HepG2 (cell line): ENCODE results near the gene PTX4. TPM values are rescaled to one million over a fixed set of nuclear protein-coding genes. Genes with fewer than 3 reads are reported as not detected.

Source experiments
- ATAC-seq: fragments of 200-7000 bp; cut with Tn5 transposase; 3 replicates; pipeline ENCODE4 v1.9.1; 2020; ENCODE audit warnings: mild to moderate bottlenecking, moderate library complexity
- BruUV-seq: library from RNA; stranded (reverse); fragments of 400-500 nt; replicated peaks from 2 replicates; lab custom pipeline; 2021; lab: Mats Ljungman, UMichigan
- CTCF ChIA-PET: fragments of 300-600 bp; formaldehyde crosslinking; extraction: SDS; loops from one replicate; lab custom pipeline; 2021; ENCODE audit warnings: low total read pairs, inconsistent platforms, low intra/inter-chr PET ratio; lab: Yijun Ruan, JAX
- POLR2A ChIA-PET: fragments of 350-600 bp; sonication (Branson Sonifier 250); formaldehyde crosslinking; loops from one replicate; lab custom pipeline; 2020; ENCODE audit warnings: antibody characterized with exemption, inconsistent platforms; lab: Yijun Ruan, JAX
- DNase-seq: peaks from one replicate; pipeline ENCODE4 v3.0.0-alpha.2; 2015; ENCODE audit warnings: low spot score
- FAIRE-seq: peaks from 3 replicates; lab custom pipeline; 2011; peaks lifted over from hg19 to GRCh38; lab: Jason Lieb, UNC
- H2AFZ ChIP-seq: one replicate; pipeline ENCODE4 v1.6.1; 2011; ENCODE audit warnings: low read length, inconsistent platforms
- H3K27ac ChIP-seq: fragments of 300-600 bp; 3 replicates; pipeline ENCODE4 v1.8.0; 2011; ENCODE audit warnings: mixed run types, mild to moderate bottlenecking, mixed read lengths, low read length, inconsistent platforms; ENCODE audit not compliant: insufficient read depth; ENCODE audit errors: extremely low read length
- H3K27me3 ChIP-seq, 2 experiments: fragments of 200-600 bp in 1 of 2; 2 replicates in 1 of 2; 3 replicates in 1 of 2; pipeline versions ENCODE4 v1.6.0 to v1.8.0; 2011; ENCODE audit warnings: low read length in 2 of 2, mild to moderate bottlenecking in 2 of 2, moderate library complexity in 2 of 2, inconsistent platforms in 1 of 2; ENCODE audit not compliant: insufficient read depth in 2 of 2, control insufficient read depth in 1 of 2
- H3K36me3 ChIP-seq, 2 experiments: fragments of 200-600 bp in 1 of 2; replicated peaks in 1 of 2; 2 replicates in 1 of 2; 3 replicates in 1 of 2; pipeline versions ENCODE4 v1.5.1 to v1.8.0; 2011; ENCODE audit warnings: low read length in 2 of 2, inconsistent platforms in 1 of 2; ENCODE audit not compliant: insufficient read depth in 2 of 2, control insufficient read depth in 1 of 2
- H3K4me1 ChIP-seq: 2 replicates; pipeline ENCODE4 v1.5.1; 2012; ENCODE audit warnings: low read length, inconsistent platforms; ENCODE audit not compliant: insufficient read depth
- H3K4me2 ChIP-seq: 2 replicates; pipeline ENCODE4 v1.6.0; 2011; ENCODE audit warnings: low read depth, low read length, inconsistent platforms
- H3K4me3 ChIP-seq, 3 experiments: fragments of 200-600 bp in 1 of 3; sonication (generic), shearing (Covaris generic) in 1 of 3; replicated peaks in 1 of 3; 2 replicates each; pipeline ENCODE4 v1.5.1; 2011 to 2016; ENCODE audit warnings: low read length in 3 of 3, inconsistent platforms in 2 of 3, low read depth in 2 of 3, mild to moderate bottlenecking in 2 of 3, control low read depth in 1 of 3, mixed read lengths in 1 of 3; ENCODE audit not compliant: insufficient read depth in 1 of 3
- H3K79me2 ChIP-seq: one replicate; pipeline ENCODE4 v1.6.1; 2011; ENCODE audit warnings: low read length, inconsistent platforms; ENCODE audit not compliant: insufficient read depth
- H3K9ac ChIP-seq: 2 replicates; pipeline ENCODE4 v1.6.0; 2011; ENCODE audit warnings: mild to moderate bottlenecking, low read depth, low read length, inconsistent platforms; ENCODE audit not compliant: insufficient read depth
- H3K9me3 ChIP-seq: 2 replicates; pipeline ENCODE4 v1.5.1; 2012; ENCODE audit warnings: mild to moderate bottlenecking, low read length
- H4K20me1 ChIP-seq: 2 replicates; pipeline ENCODE4 v1.6.0; 2011; ENCODE audit warnings: inconsistent platforms, mild to moderate bottlenecking, low read length, moderate library complexity; ENCODE audit not compliant: insufficient read depth
- AKAP8 ChIP-seq: sonication (generic); formaldehyde crosslinking; IDR thresholded peaks from 2 replicates; pipeline ENCODE4 v1.5.1; 2020; ENCODE audit warnings: mild to moderate bottlenecking, missing genetic modification reagents
- DR1 ChIP-seq: sonication (generic); formaldehyde crosslinking; IDR thresholded peaks from 2 replicates; pipeline ENCODE4 v1.8.0; 2021; ENCODE audit warnings: mild to moderate bottlenecking, missing genetic modification reagents, inconsistent platforms
- HIVEP1 ChIP-seq: sonication (generic); formaldehyde crosslinking; IDR thresholded peaks from 2 replicates; pipeline ENCODE4 v1.4.0; 2020; ENCODE audit warnings: mild to moderate bottlenecking, missing genetic modification reagents
- MTA1 ChIP-seq: sonication (generic); formaldehyde crosslinking; IDR thresholded peaks from 2 replicates; pipeline ENCODE4 v1.4.0; 2020; ENCODE audit warnings: missing genetic modification reagents, mild to moderate bottlenecking, borderline replicate concordance
- ZNF17 ChIP-seq: sonication (generic); formaldehyde crosslinking; IDR thresholded peaks from 2 replicates; pipeline ENCODE4 v1.5.0; 2020; ENCODE audit warnings: mild to moderate bottlenecking, missing genetic modification reagents
- ZNF329 ChIP-seq: sonication (generic); formaldehyde crosslinking; IDR thresholded peaks from 2 replicates; pipeline ENCODE4 v1.9.0; 2021; ENCODE audit warnings: low read depth, mild to moderate bottlenecking, missing genetic modification reagents
- ZNF788 ChIP-seq: sonication (generic); formaldehyde crosslinking; IDR thresholded peaks from 2 replicates; pipeline ENCODE4 v1.5.0; 2020; ENCODE audit warnings: mild to moderate bottlenecking, missing genetic modification reagents, borderline replicate concordance
- WGBS: methylation state at CpG from one replicate; pipeline ENCODE4 v1.1.6; 2017; ENCODE audit warnings: low lambda C conversion rate; 5-methylcytosine and 5-hydroxymethylcytosine counted together
- in situ Hi-C: cut with HindIII; loops from 2 replicates; pipeline ENCODE4 v1.10.0; 2017; ENCODE audit warnings: low pct_unique_long_range_greater_than_20kb; ENCODE audit not compliant: extremely low pct_ligation_motif_present
- intact Hi-C: fragments of 100-400 bp; cut with micrococcal nuclease; formaldehyde crosslinking; loops from one replicate; pipeline ENCODE4 v1.10.0; 2022; ENCODE audit not compliant: unreplicated experiment
- polyA plus RNA-seq, 8 experiments: library from polyadenylated mRNA; depleted of rRNA in 3 of 8; stranded (reverse) in 7 of 8; unstranded in 1 of 8; fragments of >200 nt; fragmentation: Illumina TruSeq in 4 of 8; extraction: Trizol in 4 of 8; gene quantifications; 2 replicates each; pipeline versions ENCODE4 v1.2.1 to v1.2.3, GENCODE V29; 2011 to 2016; ENCODE audit warnings: low read depth in 4 of 8, missing spikeins in 1 of 8, mixed read lengths in 1 of 8; ENCODE audit not compliant: insufficient read depth in 1 of 8
- total RNA-seq, 5 experiments: library from RNA; depleted of rRNA; stranded (reverse); fragments of >200 nt; fragmentation: Illumina TruSeq; extraction: Trizol; gene quantifications; 2 replicates each; pipeline ENCODE4 v1.2.3, GENCODE V29; 2016; ENCODE audit warnings: low read depth in 1 of 5
- TF ChIP-seq, protein P1 (sequence below): sonication (generic); formaldehyde crosslinking; IDR thresholded peaks from 2 replicates; pipeline ENCODE4 v1.4.0; 2020; ENCODE audit warnings: missing genetic modification reagents

PTX4 gene
- total and polyA plus RNA-seq, 2 of the 13 experiments (the other 11 are each of a cell fraction or from before 2014, with no cell fraction given): 0.04 TPM; not detected in 1

DNA sequence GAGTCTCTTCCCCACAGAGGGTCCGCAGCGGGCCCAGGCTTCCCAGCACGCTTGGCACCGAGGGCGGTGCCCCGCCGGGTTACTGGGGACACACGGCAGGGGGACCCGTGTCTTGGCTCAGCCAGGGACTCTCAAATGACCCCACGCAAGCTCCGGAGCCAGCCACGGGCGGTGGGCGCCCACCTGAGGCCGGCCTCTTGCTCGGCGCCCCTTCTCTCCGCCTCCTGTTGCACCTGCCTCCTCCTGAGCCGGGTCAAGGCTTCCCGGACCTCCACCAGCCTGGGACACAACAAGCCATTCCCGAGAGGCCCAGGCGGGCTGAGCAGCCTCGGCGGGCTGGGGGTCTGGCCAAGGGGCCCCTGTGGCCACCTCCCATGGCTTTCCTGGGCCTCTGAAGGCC is 46.0 kb downstream of the PTX4 start:
- H2AFZ ChIP-seq: no peak overlapping the region
- TF ChIP-seq HIVEP1 (no peak), AKAP8 (CRISPR knock-in tag) (no peak), ZNF788 (CRISPR knock-in tag) (no peak), ZNF17 (no peak), MTA1 (0 out of 2 replicates have a peak, but pooled peaks have one; percentile 22), ZNF329 (CRISPR knock-in tag) (no peak), DR1 (CRISPR knock-in tag) (no peak)
- TF ChIP-seq, protein P1, sequence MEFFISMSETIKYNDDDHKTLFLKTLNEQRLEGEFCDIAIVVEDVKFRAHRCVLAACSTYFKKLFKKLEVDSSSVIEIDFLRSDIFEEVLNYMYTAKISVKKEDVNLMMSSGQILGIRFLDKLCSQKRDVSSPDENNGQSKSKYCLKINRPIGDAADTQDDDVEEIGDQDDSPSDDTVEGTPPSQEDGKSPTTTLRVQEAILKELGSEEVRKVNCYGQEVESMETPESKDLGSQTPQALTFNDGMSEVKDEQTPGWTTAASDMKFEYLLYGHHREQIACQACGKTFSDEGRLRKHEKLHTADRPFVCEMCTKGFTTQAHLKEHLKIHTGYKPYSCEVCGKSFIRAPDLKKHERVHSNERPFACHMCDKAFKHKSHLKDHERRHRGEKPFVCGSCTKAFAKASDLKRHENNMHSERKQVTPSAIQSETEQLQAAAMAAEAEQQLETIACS: no peak
- ChIA-PET POLR2A (no interaction called here), CTCF (no interaction called here)
- no peak overlapping the region for H3K4me2 ChIP-seq
- no peaks in the 10 kb centered on the region for H4K20me1 ChIP-seq
- WGBS: no CpG with 5 or more reads among the region's 24 CpGs
- no TSS peak for BruUV-seq
- no peak for FAIRE-seq
- H3K9me3 ChIP-seq: no peaks in the 10 kb centered on the region
- H3K79me2 ChIP-seq: no peaks in the 10 kb centered on the region
- H3K4me1 ChIP-seq: peaks cover 36% of the 10 kb centered on the region
- no peak for ATAC-seq
- H3K36me3 ChIP-seq: no peaks in the 10 kb centered on the region; a peak in 1 of 5 replicates
- H3K27ac ChIP-seq: no peak overlapping the region
- no peak for DNase-seq
- no peak overlapping the region for H3K4me3 ChIP-seq
- H3K9ac ChIP-seq: no peak overlapping the region
- H3K27me3 ChIP-seq: peaks cover 6 to 18% of the 10 kb centered on the region in 2 experiments; a peak in 4 of 5 replicates
- in situ Hi-C loops (no loop called here), intact Hi-C loops (no loop called here)
